Measurements from ENCODE around the gene PROX1. TPM values are rescaled to one million over a fixed set of nuclear protein-coding genes. Genes with fewer than 3 reads are reported as not detected.

PROX1 gene
- total RNA-seq, 1 experiment from 2014 or later = not detected

DNA sequence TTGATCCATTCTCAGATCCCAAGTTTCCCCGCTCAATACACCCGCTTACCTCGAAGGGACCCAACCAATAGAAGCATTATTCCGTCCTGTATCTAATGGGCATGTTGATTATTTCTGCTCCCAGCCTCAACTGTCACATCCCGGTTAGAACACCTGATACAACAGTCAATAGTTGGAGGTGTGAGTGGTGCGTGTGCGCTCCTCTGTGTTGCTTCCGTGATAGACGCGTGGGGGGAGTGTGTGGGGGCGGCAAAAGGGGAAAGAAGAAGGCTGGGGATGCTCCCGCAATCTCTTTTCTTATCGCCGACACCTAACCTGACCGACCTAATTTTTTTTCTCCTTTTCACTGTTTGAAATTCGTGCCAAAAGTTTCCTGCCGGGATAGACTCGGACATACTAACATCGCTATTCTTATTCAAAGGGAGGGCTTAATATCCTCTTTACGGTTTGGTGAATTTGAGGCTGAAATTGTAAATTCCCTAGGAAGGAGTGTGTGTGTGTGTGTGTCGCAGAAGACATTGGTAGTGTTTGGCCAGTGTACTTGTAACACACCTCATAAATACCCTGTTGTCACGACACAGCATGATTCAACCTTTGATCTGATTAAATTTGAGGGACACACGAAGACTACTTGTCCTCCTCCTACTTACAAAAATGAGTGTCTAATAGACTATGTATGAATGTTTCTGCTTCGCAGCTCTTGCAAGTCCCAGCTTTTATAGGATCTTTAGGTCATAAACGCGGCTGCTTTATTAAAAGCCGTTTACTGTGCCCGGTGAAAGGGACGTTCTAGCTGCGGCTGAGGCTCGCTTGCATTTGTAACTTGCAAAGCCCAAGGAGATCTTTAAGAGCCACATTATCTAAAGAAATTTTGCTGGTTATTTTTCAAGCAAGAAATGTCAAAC lies 1.5 kb upstream of the PROX1 start:
- Histone ChIP-seq H3K4me3 (no peak overlapping the region), H3K79me2 (ENCODE audit: low read depth) (no peaks in the 10 kb centered on the region), H3K27me3 (ENCODE audit: insufficient read depth, low read depth) (no peaks in the 10 kb centered on the region), H3K4me2 (no peak overlapping the region), H2AFZ (no peak overlapping the region), H3K9me2 (ENCODE audit: insufficient read depth) (no peaks in the 10 kb centered on the region), H3K27ac (no peak overlapping the region), H3K36me3 (ENCODE audit: low read depth) (no peaks in the 10 kb centered on the region), H3F3A (ENCODE audit: insufficient read depth, low read depth) (no peaks in the 10 kb centered on the region), H4K20me1 (ENCODE audit: insufficient read depth) (no peaks in the 10 kb centered on the region), H3K9me3 (ENCODE audit: insufficient read depth, low read depth) (no peaks in the 10 kb centered on the region), H3K4me1 (replicated peaks; ENCODE audit: insufficient read depth) (no peaks in the 10 kb centered on the region)
- no peak for DNase-seq
- TF ChIP-seq, protein P1, sequence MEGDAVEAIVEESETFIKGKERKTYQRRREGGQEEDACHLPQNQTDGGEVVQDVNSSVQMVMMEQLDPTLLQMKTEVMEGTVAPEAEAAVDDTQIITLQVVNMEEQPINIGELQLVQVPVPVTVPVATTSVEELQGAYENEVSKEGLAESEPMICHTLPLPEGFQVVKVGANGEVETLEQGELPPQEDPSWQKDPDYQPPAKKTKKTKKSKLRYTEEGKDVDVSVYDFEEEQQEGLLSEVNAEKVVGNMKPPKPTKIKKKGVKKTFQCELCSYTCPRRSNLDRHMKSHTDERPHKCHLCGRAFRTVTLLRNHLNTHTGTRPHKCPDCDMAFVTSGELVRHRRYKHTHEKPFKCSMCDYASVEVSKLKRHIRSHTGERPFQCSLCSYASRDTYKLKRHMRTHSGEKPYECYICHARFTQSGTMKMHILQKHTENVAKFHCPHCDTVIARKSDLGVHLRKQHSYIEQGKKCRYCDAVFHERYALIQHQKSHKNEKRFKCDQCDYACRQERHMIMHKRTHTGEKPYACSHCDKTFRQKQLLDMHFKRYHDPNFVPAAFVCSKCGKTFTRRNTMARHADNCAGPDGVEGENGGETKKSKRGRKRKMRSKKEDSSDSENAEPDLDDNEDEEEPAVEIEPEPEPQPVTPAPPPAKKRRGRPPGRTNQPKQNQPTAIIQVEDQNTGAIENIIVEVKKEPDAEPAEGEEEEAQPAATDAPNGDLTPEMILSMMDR (conservative IDR thresholded peaks at IDR 0.05) = no peak
- CTCF ChIA-PET = no interaction called here
- intact Hi-C loops (cut with micrococcal nuclease; ENCODE audit: unreplicated experiment) = no loop called here
- BruUV-seq (replicated peaks) = no TSS peak
- POLR2A ChIA-PET (ENCODE audit: unreplicated experiment) = no interaction called here

DNA sequence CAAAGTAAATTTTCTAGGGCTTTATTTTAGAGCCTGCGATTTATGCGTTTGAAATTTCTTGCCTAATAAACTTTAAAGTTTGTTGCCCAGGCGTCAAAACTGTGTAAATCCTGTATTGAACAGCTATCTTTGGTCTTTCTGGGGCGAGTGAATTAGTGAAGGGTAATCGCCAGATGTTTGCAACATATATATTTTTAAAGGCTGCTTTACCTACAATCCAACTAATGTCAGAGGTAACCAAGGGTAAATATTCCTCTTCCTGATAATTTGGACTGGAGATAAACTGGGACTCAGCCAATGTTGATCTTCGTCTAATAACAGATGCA lies 885 bp upstream of the PROX1 start:
- no peak overlapping the region for H3K4me2 ChIP-seq
- intact Hi-C loops (cut with micrococcal nuclease; ENCODE audit: unreplicated experiment) = no loop called here
- H3K9me3 ChIP-seq (ENCODE audit: insufficient read depth, low read depth) = no peaks in the 10 kb centered on the region
- TF ChIP-seq, protein P1 (conservative IDR thresholded peaks at IDR 0.05) = no peak
- no peak for TF ChIP-seq EZH2 (IDR thresholded peaks at IDR 0.05; ENCODE audit: low read depth)
- no peak overlapping the region for H3K4me3 ChIP-seq
- no peak for DNase-seq
- H3K36me3 ChIP-seq (ENCODE audit: low read depth) = no peaks in the 10 kb centered on the region
- no TSS peak for BruUV-seq (replicated peaks)
- no peaks in the 10 kb centered on the region for H3K9me2 ChIP-seq (ENCODE audit: insufficient read depth)
- H4K20me1 ChIP-seq (ENCODE audit: insufficient read depth) = no peaks in the 10 kb centered on the region
- H3K27me3 ChIP-seq (ENCODE audit: insufficient read depth, low read depth) = no peaks in the 10 kb centered on the region
- no peak overlapping the region for H3K27ac ChIP-seq
- no peaks in the 10 kb centered on the region for H3K4me1 ChIP-seq (replicated peaks; ENCODE audit: insufficient read depth)
- POLR2A ChIA-PET (ENCODE audit: unreplicated experiment) = no interaction called here
- no peaks in the 10 kb centered on the region for H3F3A ChIP-seq (ENCODE audit: insufficient read depth, low read depth)
- H3K79me2 ChIP-seq (ENCODE audit: low read depth) = no peaks in the 10 kb centered on the region
- H2AFZ ChIP-seq = no peak overlapping the region
- CTCF ChIA-PET = no interaction called here

DNA sequence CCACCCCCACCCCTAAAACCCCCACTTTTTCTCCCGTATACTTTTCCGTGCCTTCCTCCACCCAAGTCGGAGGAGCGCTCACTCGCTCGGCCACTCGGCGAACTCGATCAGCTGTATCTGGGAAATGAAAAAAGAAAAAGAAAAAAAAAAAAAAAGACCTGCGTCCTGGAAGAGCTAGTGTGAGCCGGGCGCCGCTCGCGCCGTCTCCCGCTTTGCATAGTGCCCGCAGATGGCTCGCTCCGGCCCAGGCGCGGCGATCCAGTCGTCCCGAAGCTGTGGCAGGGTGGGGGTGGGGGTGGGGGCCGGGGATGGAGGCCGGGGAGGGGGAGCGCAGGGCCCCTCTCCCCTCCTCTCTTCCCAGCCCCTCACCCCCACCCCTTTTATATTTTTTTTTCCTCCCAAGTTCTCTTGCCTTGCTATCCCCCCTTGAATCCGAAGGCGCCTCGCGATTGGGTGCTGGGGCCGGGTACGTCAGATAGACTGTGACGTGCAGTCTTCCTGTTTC lies 299 bp upstream of the PROX1 start:
- H3K36me3 ChIP-seq (ENCODE audit: low read depth) = no peaks in the 10 kb centered on the region
- H3K9me3 ChIP-seq (ENCODE audit: insufficient read depth, low read depth) = no peaks in the 10 kb centered on the region
- H3K4me2 ChIP-seq = no peak overlapping the region
- H3K4me1 ChIP-seq (replicated peaks; ENCODE audit: insufficient read depth) = no peaks in the 10 kb centered on the region
- intact Hi-C loops (cut with micrococcal nuclease; ENCODE audit: unreplicated experiment) = no loop called here
- H3K27me3 ChIP-seq (ENCODE audit: insufficient read depth, low read depth) = no peaks in the 10 kb centered on the region
- no peak overlapping the region for H3K4me3 ChIP-seq
- POLR2A ChIA-PET (ENCODE audit: unreplicated experiment) = no interaction called here
- TF ChIP-seq, protein P1 (conservative IDR thresholded peaks at IDR 0.05) = no peak
- TF ChIP-seq EZH2 (IDR thresholded peaks at IDR 0.05; ENCODE audit: low read depth) = no peak
- DNase-seq = no peak
- no peak overlapping the region for H2AFZ ChIP-seq
- BruUV-seq (replicated peaks) = no TSS peak
- no peaks in the 10 kb centered on the region for H3K9me2 ChIP-seq (ENCODE audit: insufficient read depth)
- no peaks in the 10 kb centered on the region for H4K20me1 ChIP-seq (ENCODE audit: insufficient read depth)
- H3K27ac ChIP-seq = no peak overlapping the region
- no peaks in the 10 kb centered on the region for H3K79me2 ChIP-seq (ENCODE audit: low read depth)
- no peaks in the 10 kb centered on the region for H3F3A ChIP-seq (ENCODE audit: insufficient read depth, low read depth)
- CTCF ChIA-PET = no interaction called here
